ENCODE data around the gene NRP2.
A peak's percentile ranks its signal among the peaks of the same experiment; 100 is the strongest.

The NRP2 gene

GRCh38 chr2:205682239-205682970 is at the start of gene NRP2:
TSS of gene NRP2 (plus strand) at chr2:205682501. CDS start at chr2:205683291, 790 bp downstream.
- TF ChIP-seq MAX (IDR thresholded peaks at IDR 0.05), result peak; percentile 85
- TF ChIP-seq RAD21 (IDR thresholded peaks at IDR 0.05; ENCODE audit: low read depth), result no peak; the same call in 1 of the 2 replicates
- TF ChIP-seq NFIC (IDR thresholded peaks at IDR 0.05), result 0 out of 2 replicates have a peak, but pooled peaks have one; percentile 9
- 0 out of 2 replicates have a peak, but pooled peaks have one; percentile 14 for TF ChIP-seq ZBTB7A (IDR thresholded peaks at IDR 0.05; ENCODE audit: low read depth)
- TF ChIP-seq REST (IDR thresholded peaks at IDR 0.05; ENCODE audit: low read depth), result no peak

GRCh38 chr2:205633994-205634393 is 48.3 kb upstream of the NRP2 start:
- TF ChIP-seq YY1 (IDR thresholded peaks at IDR 0.05; ENCODE audit: low read depth) (no peak), FOXM1 (IDR thresholded peaks at IDR 0.05; ENCODE audit: borderline replicate concordance, low read depth) (no peak), CREB1 (IDR thresholded peaks at IDR 0.05; ENCODE audit: low read depth) (no peak), RAD21 (IDR thresholded peaks at IDR 0.05; ENCODE audit: low read depth) (no peak), TAF1 (IDR thresholded peaks at IDR 0.05; ENCODE audit: low read depth) (no peak), NFIC (IDR thresholded peaks at IDR 0.05) (no peak), CEBPB (IDR thresholded peaks at IDR 0.05) (no peak), USF1 (IDR thresholded peaks at IDR 0.05) (no peak), MAX (IDR thresholded peaks at IDR 0.05) (no peak), ZBTB7A (IDR thresholded peaks at IDR 0.05; ENCODE audit: low read depth) (no peak), TCF12 (IDR thresholded peaks at IDR 0.05; ENCODE audit: low read depth) (no peak), EGR1 (IDR thresholded peaks at IDR 0.05) (no peak), EP300 (IDR thresholded peaks at IDR 0.05; ENCODE audit: borderline replicate concordance) (no peak)

- no peak for TF ChIP-seq ZBTB7A (IDR thresholded peaks at IDR 0.05; ENCODE audit: low read depth)
- TF ChIP-seq USF1 (IDR thresholded peaks at IDR 0.05), result no peak
- no peak for TF ChIP-seq CEBPB (IDR thresholded peaks at IDR 0.05)
- no peak for TF ChIP-seq CREB1 (IDR thresholded peaks at IDR 0.05; ENCODE audit: low read depth)
- TF ChIP-seq TCF12 (IDR thresholded peaks at IDR 0.05; ENCODE audit: low read depth), result no peak
- no peak for TF ChIP-seq RAD21 (IDR thresholded peaks at IDR 0.05; ENCODE audit: low read depth)
- no peak for TF ChIP-seq EP300 (IDR thresholded peaks at IDR 0.05; ENCODE audit: borderline replicate concordance)
- no peak for TF ChIP-seq MAX (IDR thresholded peaks at IDR 0.05)
- no peak for TF ChIP-seq EGR1 (IDR thresholded peaks at IDR 0.05)
- no peak for TF ChIP-seq YY1 (IDR thresholded peaks at IDR 0.05; ENCODE audit: low read depth)
- no peak for TF ChIP-seq TAF1 (IDR thresholded peaks at IDR 0.05; ENCODE audit: low read depth)
- no peak for TF ChIP-seq FOXM1 (IDR thresholded peaks at IDR 0.05; ENCODE audit: borderline replicate concordance, low read depth)
- no peak for TF ChIP-seq NFIC (IDR thresholded peaks at IDR 0.05)
- no peak for TF ChIP-seq REST (IDR thresholded peaks at IDR 0.05; ENCODE audit: low read depth)
- no peak for TF ChIP-seq TEAD4 (IDR thresholded peaks at IDR 0.05)
Measured at GRCh38 chr2:205636549-205637319, 45.6 kb upstream of the NRP2 start.

GRCh38 chr2:205637320-205637602 is 45.0 kb upstream of the NRP2 start:
- TF ChIP-seq CREB1 (IDR thresholded peaks at IDR 0.05; ENCODE audit: low read depth) (no peak), CEBPB (IDR thresholded peaks at IDR 0.05) (no peak), ZBTB7A (IDR thresholded peaks at IDR 0.05; ENCODE audit: low read depth) (no peak), TEAD4 (IDR thresholded peaks at IDR 0.05) (no peak), EGR1 (IDR thresholded peaks at IDR 0.05) (no peak), YY1 (IDR thresholded peaks at IDR 0.05; ENCODE audit: low read depth) (no peak), TAF1 (IDR thresholded peaks at IDR 0.05; ENCODE audit: low read depth) (no peak), MAX (IDR thresholded peaks at IDR 0.05) (no peak), TCF12 (IDR thresholded peaks at IDR 0.05; ENCODE audit: low read depth) (no peak), REST (IDR thresholded peaks at IDR 0.05; ENCODE audit: low read depth) (no peak), USF1 (IDR thresholded peaks at IDR 0.05) (no peak), RAD21 (IDR thresholded peaks at IDR 0.05; ENCODE audit: low read depth) (no peak), FOXM1 (IDR thresholded peaks at IDR 0.05; ENCODE audit: borderline replicate concordance, low read depth) (no peak)
